HUES48 (cell line): ENCODE measurements around the gene CTNNA2.
A peak's percentile ranks its signal among the peaks of the same experiment; 100 is the strongest.

ENCODE experiments used
- H3K27ac ChIP-seq: one replicate; pipeline ENCODE4 v1.7.0; 2013; ENCODE audit warnings: low read depth, low read length, inconsistent platforms
- H3K27me3 ChIP-seq: 2 replicates; pipeline ENCODE4 v1.6.1; 2013; ENCODE audit warnings: mild to moderate bottlenecking, low read length; ENCODE audit not compliant: control insufficient read depth, insufficient read depth
- H3K36me3 ChIP-seq: 2 replicates; pipeline ENCODE4 v1.6.1; 2013; ENCODE audit warnings: low read length; ENCODE audit not compliant: control insufficient read depth, insufficient read depth
- H3K4me1 ChIP-seq: 2 replicates; pipeline ENCODE4 v1.6.1; 2013; ENCODE audit warnings: mild to moderate bottlenecking, low read length; ENCODE audit not compliant: control insufficient read depth, insufficient read depth
- H3K4me3 ChIP-seq: 2 replicates; pipeline ENCODE4 v1.5.1; 2013; ENCODE audit warnings: mild to moderate bottlenecking, low read depth, low read length
- H3K9ac ChIP-seq: 2 replicates; pipeline ENCODE4 v1.6.1; 2013; ENCODE audit warnings: mild to moderate bottlenecking, low read depth, low read length, moderate library complexity
- H3K9me3 ChIP-seq: 2 replicates; pipeline ENCODE4 v1.6.1; 2013; ENCODE audit warnings: low read length; ENCODE audit not compliant: control insufficient read depth, insufficient read depth

Gene CTNNA2

GRCh38 chr2:79512442-79513401, at the start of gene CTNNA2:
CTNNA2 (plus strand) TSS chr2:79513051.
- H3K4me1 ChIP-seq: peaks cover 29% of the 10 kb centered on the region
- H3K36me3 ChIP-seq: no peaks in the 10 kb centered on the region
- H3K4me3 ChIP-seq: peak within 1 kb of the TSS; percentile 90
- H3K9ac ChIP-seq: peak within 1 kb of the TSS; percentile 48; the same call in 1 of the 2 replicates
- H3K27me3 ChIP-seq: peaks cover 6% of the 10 kb centered on the region
- H3K27ac ChIP-seq: no peak within 1 kb of the TSS
- no peaks in the 10 kb centered on the region for H3K9me3 ChIP-seq

- Histone ChIP-seq H3K4me3 (no peak overlapping the region), H3K27me3 (no peaks in the 10 kb centered on the region), H3K9me3 (no peaks in the 10 kb centered on the region), H3K36me3 (no peaks in the 10 kb centered on the region), H3K27ac (no peak overlapping the region), H3K9ac (no peak overlapping the region), H3K4me1 (no peaks in the 10 kb centered on the region)
These were observed 25.5 kb upstream of the CTNNA2 start for GRCh38 chr2:79487399-79487798.

- H3K4me1 ChIP-seq: peaks cover 28% of the 10 kb centered on the region
- peak overlapping the region; percentile 77 for H3K4me3 ChIP-seq
- no peaks in the 10 kb centered on the region for H3K36me3 ChIP-seq
- H3K27me3 ChIP-seq: peaks cover 6% of the 10 kb centered on the region
- no peak overlapping the region for H3K9ac ChIP-seq
- no peaks in the 10 kb centered on the region for H3K9me3 ChIP-seq
- no peak overlapping the region for H3K27ac ChIP-seq
These were observed 1.4 kb upstream of the CTNNA2 start for GRCh38 chr2:79511320-79511951.

- Histone ChIP-seq H3K36me3 (no peaks in the 10 kb centered on the region), H3K27me3 (peaks cover 6% of the 10 kb centered on the region), H3K9ac (no peak overlapping the region), H3K27ac (no peak overlapping the region), H3K4me3 (peak overlapping the region; percentile 90), H3K9me3 (no peaks in the 10 kb centered on the region), H3K4me1 (peaks cover 29% of the 10 kb centered on the region)
These were observed 860 bp downstream of the CTNNA2 start for GRCh38 chr2:79513711-79514110.

GRCh38 chr2:79529636-79530035, 16.8 kb downstream of the CTNNA2 start:
- H3K4me3 ChIP-seq: no peak overlapping the region
- no peak overlapping the region for H3K27ac ChIP-seq
- H3K4me1 ChIP-seq: peaks cover 6% of the 10 kb centered on the region; the same call in 1 of the 2 replicates
- H3K9ac ChIP-seq: no peak overlapping the region
- no peaks in the 10 kb centered on the region for H3K27me3 ChIP-seq
- H3K9me3 ChIP-seq: no peaks in the 10 kb centered on the region
- H3K36me3 ChIP-seq: no peaks in the 10 kb centered on the region

- H3K36me3 ChIP-seq: no peaks in the 10 kb centered on the region
- H3K27ac ChIP-seq: no peak overlapping the region
- no peaks in the 10 kb centered on the region for H3K9me3 ChIP-seq
- no peak overlapping the region for H3K9ac ChIP-seq
- no peak overlapping the region for H3K4me3 ChIP-seq
- H3K4me1 ChIP-seq: peaks cover 6% of the 10 kb centered on the region; the same call in 1 of the 2 replicates
- H3K27me3 ChIP-seq: no peaks in the 10 kb centered on the region
These were observed 17.6 kb downstream of the CTNNA2 start for GRCh38 chr2:79530443-79530842.

- Histone ChIP-seq H3K4me1 (no peaks in the 10 kb centered on the region), H3K9ac (no peak overlapping the region), H3K9me3 (peaks cover 75% of the 10 kb centered on the region), H3K36me3 (no peaks in the 10 kb centered on the region; the same call in 1 of the 2 replicates), H3K27ac (no peak overlapping the region), H3K27me3 (no peaks in the 10 kb centered on the region), H3K4me3 (no peak overlapping the region)
These were observed 34.7 kb downstream of the CTNNA2 start for GRCh38 chr2:79547568-79547967.

- H3K4me1 ChIP-seq: peaks cover 23% of the 10 kb centered on the region
- H3K9me3 ChIP-seq: peaks cover 64% of the 10 kb centered on the region
- H3K27ac ChIP-seq: no peak overlapping the region
- no peaks in the 10 kb centered on the region for H3K27me3 ChIP-seq
- no peaks in the 10 kb centered on the region; the same call in 1 of the 2 replicates for H3K36me3 ChIP-seq
- H3K4me3 ChIP-seq: peak overlapping the region; percentile 2; the same call in 1 of the 2 replicates
- H3K9ac ChIP-seq: no peak overlapping the region
These were observed 39.8 kb downstream of the CTNNA2 start for GRCh38 chr2:79552653-79553052.

GRCh38 chr2:79554899-79555298, 42.0 kb downstream of the CTNNA2 start:
- H3K9me3 ChIP-seq: peaks cover 42% of the 10 kb centered on the region
- no peaks in the 10 kb centered on the region; the same call in 1 of the 2 replicates for H3K36me3 ChIP-seq
- peaks cover 23% of the 10 kb centered on the region for H3K4me1 ChIP-seq
- H3K4me3 ChIP-seq: no peak overlapping the region
- H3K27me3 ChIP-seq: no peaks in the 10 kb centered on the region
- H3K9ac ChIP-seq: no peak overlapping the region
- H3K27ac ChIP-seq: no peak overlapping the region

- H3K9ac ChIP-seq: no peak overlapping the region
- H3K4me3 ChIP-seq: no peak overlapping the region
- no peaks in the 10 kb centered on the region for H3K36me3 ChIP-seq
- no peaks in the 10 kb centered on the region for H3K27me3 ChIP-seq
- no peaks in the 10 kb centered on the region; the same call in 1 of the 2 replicates for H3K4me1 ChIP-seq
- H3K9me3 ChIP-seq: no peaks in the 10 kb centered on the region
- H3K27ac ChIP-seq: no peak overlapping the region
These were observed 51.2 kb downstream of the CTNNA2 start for GRCh38 chr2:79564065-79564464.

GRCh38 chr2:79569048-79569447, 56.2 kb downstream of the CTNNA2 start:
- Histone ChIP-seq H3K9me3 (no peaks in the 10 kb centered on the region), H3K4me1 (no peaks in the 10 kb centered on the region; the same call in 1 of the 2 replicates)

More at GRCh38 chr2:79569048-79569447, 56.2 kb downstream of the CTNNA2 start:
- no peak overlapping the region for H3K9ac ChIP-seq
- H3K27ac ChIP-seq: no peak overlapping the region
- H3K27me3 ChIP-seq: no peaks in the 10 kb centered on the region
- no peak overlapping the region for H3K4me3 ChIP-seq
- H3K36me3 ChIP-seq: no peaks in the 10 kb centered on the region
